A549 (cell line): ENCODE data around the gene DAZAP1.

Experiments used
- BHLHE40 ChIP-seq: IDR thresholded peaks from 2 replicates; pipeline ENCODE4 v1.6.1; 2012; ENCODE audit warnings: low read depth, low read length, inconsistent platforms
- CHD2 ChIP-seq: fragments of 150-350 bp; IDR thresholded peaks from 2 replicates; pipeline ENCODE4 v1.6.1; 2014; ENCODE audit warnings: low read length; ENCODE audit not compliant: partially characterized antibody
- CHD4 ChIP-seq: fragments of 200-600 bp; sonication (generic); IDR thresholded peaks from 2 replicates; pipeline ENCODE4 v1.6.1; 2016; ENCODE audit warnings: antibody characterized with exemption, mild to moderate bottlenecking, borderline replicate concordance
- CTCF ChIP-seq: fragments of >200 bp; sonication (Bioruptor Twin); formaldehyde crosslinking; IDR thresholded peaks from 3 replicates; pipeline ENCODE4 v1.5.1; 2016
- ESRRA ChIP-seq: fragments of 150-350 bp; IDR thresholded peaks from 2 replicates; pipeline ENCODE4 v1.6.1; 2014; ENCODE audit warnings: mild to moderate bottlenecking, low read length, borderline replicate concordance
- HDAC2 ChIP-seq: fragments of 200-600 bp; sonication (generic); IDR thresholded peaks from 2 replicates; pipeline ENCODE4 v1.6.1; 2016
- MAZ ChIP-seq: fragments of 150-350 bp; IDR thresholded peaks from 2 replicates; pipeline ENCODE4 v1.6.1; 2014; ENCODE audit warnings: antibody characterized with exemption, low read depth, low read length, borderline replicate concordance
- MYC ChIP-seq: IDR thresholded peaks from 2 replicates; pipeline ENCODE4 v1.6.1; 2012; ENCODE audit warnings: mild to moderate bottlenecking, inconsistent platforms, low read length, improper control_type of control experiment, borderline replicate concordance
- POLR2A ChIP-seq: IDR thresholded peaks from 2 replicates; pipeline ENCODE4 v1.6.1; 2012; ENCODE audit warnings: mild to moderate bottlenecking, low read length
- SREBF2 ChIP-seq: fragments of 450-650 bp; IDR thresholded peaks from 2 replicates; pipeline ENCODE4 v1.6.1; 2014; ENCODE audit warnings: mild to moderate bottlenecking, moderate library complexity
- TF ChIP-seq, protein P1 (sequence below): fragments of 200-600 bp; sonication (generic); IDR thresholded peaks from 2 replicates; pipeline ENCODE4 v1.6.1; 2016; ENCODE audit warnings: antibody characterized with exemption, mild to moderate bottlenecking, moderate library complexity
- TF ChIP-seq, protein P2 (sequence below): IDR thresholded peaks from 2 replicates; pipeline ENCODE4 v1.6.1; 2012

DNA sequence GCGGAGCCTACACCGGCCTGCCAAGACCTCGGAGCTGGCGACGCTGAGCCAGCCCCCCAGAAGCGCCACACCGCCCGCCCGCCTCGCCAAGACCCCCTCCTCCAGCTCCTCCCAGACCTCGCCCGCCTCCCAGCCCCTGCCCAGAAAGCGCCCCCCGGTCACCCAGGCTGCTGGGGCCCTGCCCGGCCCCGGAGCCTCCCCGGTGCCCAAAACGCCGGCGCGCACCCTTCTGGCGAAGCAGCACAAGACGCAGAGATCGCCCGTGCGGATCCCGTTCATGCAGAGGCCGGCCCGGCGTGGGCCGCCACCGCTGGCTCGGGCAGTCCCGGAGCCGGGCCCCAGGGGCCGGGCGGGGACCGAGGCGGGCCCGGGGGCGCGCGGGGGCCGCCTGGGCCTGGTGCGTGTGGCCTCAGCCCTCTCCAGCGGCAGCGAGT is 61.5 kb downstream of the DAZAP1 start:
- TF ChIP-seq CTCF (no peak; the same call in 2 of the 3 replicates), BHLHE40 (no peak), CHD2 (no peak), POLR2A (no peak), ESRRA (no peak), CHD4 (no peak), MAZ (no peak), MYC (no peak), HDAC2 (no peak), SREBF2 (no peak)
- TF ChIP-seq, protein P1, sequence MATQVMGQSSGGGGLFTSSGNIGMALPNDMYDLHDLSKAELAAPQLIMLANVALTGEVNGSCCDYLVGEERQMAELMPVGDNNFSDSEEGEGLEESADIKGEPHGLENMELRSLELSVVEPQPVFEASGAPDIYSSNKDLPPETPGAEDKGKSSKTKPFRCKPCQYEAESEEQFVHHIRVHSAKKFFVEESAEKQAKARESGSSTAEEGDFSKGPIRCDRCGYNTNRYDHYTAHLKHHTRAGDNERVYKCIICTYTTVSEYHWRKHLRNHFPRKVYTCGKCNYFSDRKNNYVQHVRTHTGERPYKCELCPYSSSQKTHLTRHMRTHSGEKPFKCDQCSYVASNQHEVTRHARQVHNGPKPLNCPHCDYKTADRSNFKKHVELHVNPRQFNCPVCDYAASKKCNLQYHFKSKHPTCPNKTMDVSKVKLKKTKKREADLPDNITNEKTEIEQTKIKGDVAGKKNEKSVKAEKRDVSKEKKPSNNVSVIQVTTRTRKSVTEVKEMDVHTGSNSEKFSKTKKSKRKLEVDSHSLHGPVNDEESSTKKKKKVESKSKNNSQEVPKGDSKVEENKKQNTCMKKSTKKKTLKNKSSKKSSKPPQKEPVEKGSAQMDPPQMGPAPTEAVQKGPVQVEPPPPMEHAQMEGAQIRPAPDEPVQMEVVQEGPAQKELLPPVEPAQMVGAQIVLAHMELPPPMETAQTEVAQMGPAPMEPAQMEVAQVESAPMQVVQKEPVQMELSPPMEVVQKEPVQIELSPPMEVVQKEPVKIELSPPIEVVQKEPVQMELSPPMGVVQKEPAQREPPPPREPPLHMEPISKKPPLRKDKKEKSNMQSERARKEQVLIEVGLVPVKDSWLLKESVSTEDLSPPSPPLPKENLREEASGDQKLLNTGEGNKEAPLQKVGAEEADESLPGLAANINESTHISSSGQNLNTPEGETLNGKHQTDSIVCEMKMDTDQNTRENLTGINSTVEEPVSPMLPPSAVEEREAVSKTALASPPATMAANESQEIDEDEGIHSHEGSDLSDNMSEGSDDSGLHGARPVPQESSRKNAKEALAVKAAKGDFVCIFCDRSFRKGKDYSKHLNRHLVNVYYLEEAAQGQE = no peak
- TF ChIP-seq, protein P2, sequence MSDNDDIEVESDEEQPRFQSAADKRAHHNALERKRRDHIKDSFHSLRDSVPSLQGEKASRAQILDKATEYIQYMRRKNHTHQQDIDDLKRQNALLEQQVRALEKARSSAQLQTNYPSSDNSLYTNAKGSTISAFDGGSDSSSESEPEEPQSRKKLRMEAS = no peak
